GM21528 (cell line): Measurements from ENCODE around the gene KPRP.

Experiments
- ATAC-seq: cut with Tn5 transposase; IDR thresholded peaks from one replicate; pipeline ENCODE4 v1.9.1; 2021; ENCODE audit warnings: mild to moderate bottlenecking, moderate library complexity; ENCODE audit not compliant: unreplicated experiment, low FRiP score

The KPRP gene

GRCh38 chr1:152768847-152769533 is 11.2 kb downstream of the KPRP start:
- no peak for ATAC-seq

- ATAC-seq, result no peak
These were observed 12.6 kb downstream of the KPRP start for GRCh38 chr1:152770411-152770810.

- ATAC-seq, result no peak
These were observed 17.1 kb downstream of the KPRP start, which contains the start of gene LCE1F for GRCh38 chr1:152774875-152775274. TSS of gene LCE1F (plus strand) at chr1:152775140. CDS start at chr1:152776372, 1,232 bp downstream.

GRCh38 chr1:152776361-152776760 is 18.5 kb downstream of the KPRP start:
- no peak for ATAC-seq

- no peak for ATAC-seq
These were observed 19.8 kb downstream of the KPRP start for GRCh38 chr1:152777510-152778137.

- ATAC-seq, result no peak
These were observed 25.3 kb downstream of the KPRP start for GRCh38 chr1:152783095-152783494.

GRCh38 chr1:152786077-152786476 is 28.3 kb downstream of the KPRP start, which contains the start of gene LCE1E:
TSS of gene LCE1E (plus strand) at chr1:152786257. CDS start at chr1:152787300, 1,043 bp downstream.
- no peak for ATAC-seq

- no peak for ATAC-seq
These were observed 37.9 kb downstream of the KPRP start for GRCh38 chr1:152795686-152796085.

- ATAC-seq, result no peak
These were observed 38.6 kb downstream of the KPRP start, which contains the start of gene LCE1D for GRCh38 chr1:152796421-152796820. TSS of gene LCE1D (plus strand) at chr1:152796721. CDS start at chr1:152797795, 1,074 bp downstream.

GRCh38 chr1:152801333-152801732 is 43.5 kb downstream of the KPRP start:
- no peak for ATAC-seq

- ATAC-seq, result no peak
These were observed 48.8 kb downstream of the KPRP start, which contains the start of gene LCE1C for GRCh38 chr1:152806576-152806975. TSS of gene LCE1C (minus strand) at chr1:152806651. CDS start at chr1:152805478, 1,173 bp downstream.

- no peak for ATAC-seq
These were observed 53.2 kb downstream of the KPRP start for GRCh38 chr1:152811050-152811449.
